Lung (tissue), 12 donors: ENCODE data around the gene OGA. TPM values are rescaled to one million over a fixed set of nuclear protein-coding genes. Genes with fewer than 3 reads are reported as not detected.

Experiments used
- ATAC-seq: fragments of 200-7000 bp; cut with Tn5 transposase; one replicate; pipeline ENCODE4 v1.9.1; 2020; ENCODE audit warnings: moderate number of reproducible peaks; ENCODE audit not compliant: insufficient read depth, low FRiP score
- DNase-seq, 3 donors: peaks; one replicate each; pipeline ENCODE4 v3.0.0-alpha.2; 2013 to 2017
- H3K27ac ChIP-seq, 2 donors: one replicate each; pipeline ENCODE4 v1.5.1; 2013; ENCODE audit warnings: mild to moderate bottlenecking in 2 of 2, moderate library complexity in 2 of 2, control low read depth in 1 of 2, inconsistent platforms in 1 of 2, low read depth in 1 of 2, low read length in 1 of 2
- H3K27me3 ChIP-seq, 3 donors: one replicate each; pipeline ENCODE4 v1.5.1; 2013; ENCODE audit warnings: low read length in 2 of 3; ENCODE audit not compliant: control insufficient read depth in 3 of 3, insufficient read depth in 3 of 3
- H3K36me3 ChIP-seq, 4 donors: one replicate each; pipeline ENCODE4 v1.5.1; 2013; ENCODE audit warnings: low read length in 4 of 4, mild to moderate bottlenecking in 1 of 4, moderate library complexity in 1 of 4; ENCODE audit not compliant: control insufficient read depth in 4 of 4, insufficient read depth in 4 of 4
- H3K4me1 ChIP-seq, 5 donors: one replicate each; pipeline ENCODE4 v1.5.1; 2013; ENCODE audit warnings: low read length in 5 of 5, mild to moderate bottlenecking in 2 of 5, moderate library complexity in 1 of 5; ENCODE audit not compliant: control insufficient read depth in 5 of 5, insufficient read depth in 5 of 5
- H3K4me3 ChIP-seq: one replicate; pipeline ENCODE4 v1.5.1; 2013; ENCODE audit warnings: mild to moderate bottlenecking, control low read depth, moderate library complexity
- H3K9ac ChIP-seq, 2 donors: one replicate each; pipeline ENCODE4 v1.5.1; 2013; ENCODE audit warnings: low read length in 2 of 2, control low read depth in 1 of 2; ENCODE audit not compliant: insufficient read depth in 1 of 2
- H3K9me3 ChIP-seq, 4 donors: one replicate each; pipeline ENCODE4 v1.5.1; 2013; ENCODE audit warnings: low read length in 3 of 4, mild to moderate bottlenecking in 1 of 4, moderate library complexity in 1 of 4; ENCODE audit not compliant: control insufficient read depth in 4 of 4, insufficient read depth in 3 of 4
- WGBS, 2 donors: extraction: QIAGEN DNeasy Blood & Tissue Kit; methylation state at CpG; one replicate each; pipeline ENCODE4 v1.1.7; 2013; 5-methylcytosine and 5-hydroxymethylcytosine counted together
- polyA plus RNA-seq, 2 donors: library from polyadenylated mRNA; stranded (reverse); fragments of 200-250 nt; gene quantifications; one replicate each; pipeline ENCODE4 v1.2.1, GENCODE V29; 2013
- total RNA-seq, 2 donors: library from RNA; depleted of rRNA in 1 of 2; stranded (reverse); fragments of >200 nt in 1 of 2; gene quantifications; one replicate each; pipeline ENCODE4 v1.2.1, GENCODE V29; 2014 to 2021
- TF ChIP-seq, protein P1 (sequence below): IDR thresholded peaks from 2 replicates; pipeline ENCODE4 v1.5.1; 2012; ENCODE audit warnings: mild to moderate bottlenecking; ENCODE audit errors: control extremely low read depth, extremely low read depth
- donor health status: control.
- donor health status: control.
- donor health status: Bipolar disorder and iron deficiency.
- donor health status: healthy.
- donor health status: DM: yes; HTN: yes; CAD: no.

OGA gene
- total and polyA plus RNA-seq, 4 donors = 45.7 to 362 (median 69.7) TPM

DNA sequence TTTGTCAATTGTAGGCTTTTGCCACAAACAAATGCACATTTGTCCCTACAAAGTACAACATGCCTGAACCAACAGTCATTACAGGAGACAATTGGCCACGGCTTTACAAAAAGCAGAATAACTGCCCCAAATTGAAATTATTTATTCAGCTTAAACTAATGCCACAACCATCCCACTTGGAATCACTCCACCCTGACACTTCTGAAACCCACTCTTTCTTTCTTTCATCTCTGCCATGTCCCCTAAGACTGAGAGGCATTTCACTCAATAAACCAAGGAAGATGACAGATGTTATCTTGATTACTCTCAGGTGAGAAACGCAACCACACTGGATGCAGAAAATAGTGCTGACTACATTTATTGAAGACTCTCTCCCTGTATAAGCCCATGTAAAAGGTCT, 32.4 kb downstream of the OGA start:
- H3K27me3 ChIP-seq = no peaks in the 10 kb centered on the region
- no peaks in the 10 kb centered on the region for H3K9me3 ChIP-seq
- H3K9ac ChIP-seq = no peak overlapping the region
- ATAC-seq = no peak
- WGBS, 2 donors = 86 to 87% methylated on average over 2 of the region's 2 CpGs
- TF ChIP-seq, protein P1, sequence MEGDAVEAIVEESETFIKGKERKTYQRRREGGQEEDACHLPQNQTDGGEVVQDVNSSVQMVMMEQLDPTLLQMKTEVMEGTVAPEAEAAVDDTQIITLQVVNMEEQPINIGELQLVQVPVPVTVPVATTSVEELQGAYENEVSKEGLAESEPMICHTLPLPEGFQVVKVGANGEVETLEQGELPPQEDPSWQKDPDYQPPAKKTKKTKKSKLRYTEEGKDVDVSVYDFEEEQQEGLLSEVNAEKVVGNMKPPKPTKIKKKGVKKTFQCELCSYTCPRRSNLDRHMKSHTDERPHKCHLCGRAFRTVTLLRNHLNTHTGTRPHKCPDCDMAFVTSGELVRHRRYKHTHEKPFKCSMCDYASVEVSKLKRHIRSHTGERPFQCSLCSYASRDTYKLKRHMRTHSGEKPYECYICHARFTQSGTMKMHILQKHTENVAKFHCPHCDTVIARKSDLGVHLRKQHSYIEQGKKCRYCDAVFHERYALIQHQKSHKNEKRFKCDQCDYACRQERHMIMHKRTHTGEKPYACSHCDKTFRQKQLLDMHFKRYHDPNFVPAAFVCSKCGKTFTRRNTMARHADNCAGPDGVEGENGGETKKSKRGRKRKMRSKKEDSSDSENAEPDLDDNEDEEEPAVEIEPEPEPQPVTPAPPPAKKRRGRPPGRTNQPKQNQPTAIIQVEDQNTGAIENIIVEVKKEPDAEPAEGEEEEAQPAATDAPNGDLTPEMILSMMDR = no peak
- H3K4me1 ChIP-seq = peaks cover 3 to 17% (median 5%) of the 10 kb centered on the region in 5 donors
- no peak overlapping the region for H3K27ac ChIP-seq
- no peak for DNase-seq
- no peak overlapping the region for H3K4me3 ChIP-seq
- peaks cover 19 to 44% (median 30%) of the 10 kb centered on the region in 4 donors for H3K36me3 ChIP-seq

DNA sequence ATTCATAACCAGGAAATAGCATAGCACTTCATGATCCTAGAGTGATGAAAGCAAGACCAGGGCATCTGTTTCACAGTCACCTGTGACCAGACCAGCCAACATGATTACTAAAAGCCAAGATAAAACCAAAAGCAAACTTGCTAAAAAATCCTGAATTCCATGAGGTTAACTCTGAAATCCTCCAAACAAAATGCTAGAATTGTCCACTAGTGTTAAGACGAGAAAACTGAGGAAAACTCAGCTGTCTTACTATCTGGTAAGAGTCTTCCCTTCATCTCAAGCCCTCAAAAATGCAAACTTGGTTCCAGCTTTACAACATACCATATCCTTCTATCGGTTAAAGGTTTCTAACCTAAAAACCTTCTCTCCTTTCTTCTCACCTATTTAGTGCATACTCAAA, 33.7 kb downstream of the OGA start:
- ATAC-seq = no peak
- no peak overlapping the region for H3K4me3 ChIP-seq
- no peaks in the 10 kb centered on the region for H3K9me3 ChIP-seq
- peaks cover 0 to 10% (median 5%) of the 10 kb centered on the region in 3 donors for H3K27me3 ChIP-seq
- no peak overlapping the region for H3K27ac ChIP-seq
- 86 to 98% methylated on average over 2 of the region's 2 CpGs for WGBS, 2 donors
- DNase-seq = no peak
- TF ChIP-seq, protein P1 = no peak
- H3K9ac ChIP-seq = no peak overlapping the region
- H3K4me1 ChIP-seq = peaks cover 3 to 24% (median 12%) of the 10 kb centered on the region in 5 donors
- H3K36me3 ChIP-seq = peaks cover 14 to 39% (median 26%) of the 10 kb centered on the region in 4 donors

DNA sequence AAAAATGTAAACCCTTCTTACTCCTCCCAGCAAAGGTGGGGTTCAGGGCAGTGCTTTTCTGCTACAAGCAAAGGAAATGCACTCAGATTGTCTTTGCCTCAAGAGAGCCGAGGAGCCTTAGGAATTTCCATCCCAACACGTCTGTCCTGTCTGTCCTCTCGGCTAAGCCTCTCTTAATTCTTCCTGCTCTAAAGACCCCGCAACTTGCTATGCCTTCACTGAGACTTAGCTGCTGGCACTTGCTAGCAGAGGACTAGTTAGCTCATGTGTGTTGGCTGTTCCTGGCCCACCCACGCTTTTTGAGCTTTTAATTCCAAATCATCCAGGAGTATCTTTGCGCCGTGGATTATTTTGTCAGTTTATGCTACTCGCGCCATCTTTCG, 34.5 kb downstream of the OGA start:
- Histone ChIP-seq H3K4me3 (no peak overlapping the region), H3K4me1 (peaks cover 3 to 33% (median 18%) of the 10 kb centered on the region in 5 donors), H3K36me3 (peaks cover 13 to 34% (median 23%) of the 10 kb centered on the region in 4 donors), H3K9me3 (no peaks in the 10 kb centered on the region), H3K9ac (peak overlapping the region in 1 of 2 donors; percentile 34), H3K27ac (peak overlapping the region in 1 of 2 donors; percentile 39), H3K27me3 (peaks cover 0 to 18% (median 11%) of the 10 kb centered on the region in 3 donors)
- WGBS, 2 donors = 62 to 70% methylated on average over 10 of the region's 10 CpGs
- no peak for ATAC-seq
- TF ChIP-seq, protein P1 = no peak
- DNase-seq = no peak
